HEK293 (cell line): ENCODE data around the gene MEIG1.

Experiments used
- CTCF ChIP-seq: fragments of 450-650 bp; formaldehyde crosslinking; IDR thresholded peaks from 2 replicates; pipeline ENCODE4 v1.5.1; 2016; ENCODE audit warnings: missing biosample characterization, missing genetic modification characterization
- PATZ1 ChIP-seq: fragments of 450-650 bp; formaldehyde crosslinking; IDR thresholded peaks from 2 replicates; pipeline ENCODE4 v1.5.1; 2016; ENCODE audit warnings: missing biosample characterization, missing genetic modification characterization
- REST ChIP-seq: fragments of 450-650 bp; formaldehyde crosslinking; IDR thresholded peaks from 2 replicates; pipeline ENCODE4 v1.5.1; 2016; ENCODE audit warnings: missing biosample characterization, missing genetic modification characterization
- TCF7L2 ChIP-seq: IDR thresholded peaks from 2 replicates; pipeline ENCODE4 v1.6.1; 2011; ENCODE audit warnings: low read depth, mild to moderate bottlenecking, inconsistent platforms, low read length, moderate library complexity, borderline replicate concordance
- ZBTB20 ChIP-seq: fragments of 450-650 bp; formaldehyde crosslinking; IDR thresholded peaks from 2 replicates; pipeline ENCODE4 v1.5.1; 2016; ENCODE audit warnings: missing biosample characterization, missing genetic modification characterization
- ZNF302 ChIP-seq: fragments of 450-650 bp; formaldehyde crosslinking; IDR thresholded peaks from 2 replicates; pipeline ENCODE4 v1.5.1; 2016; ENCODE audit warnings: missing biosample characterization, missing genetic modification characterization, low read depth
- ZNF311 ChIP-seq: fragments of 450-650 bp; formaldehyde crosslinking; IDR thresholded peaks from 2 replicates; pipeline ENCODE4 v1.5.1; 2017; ENCODE audit warnings: missing biosample characterization, missing genetic modification characterization, borderline replicate concordance
- ZNF514 ChIP-seq: fragments of 450-650 bp; formaldehyde crosslinking; IDR thresholded peaks from 2 replicates; pipeline ENCODE4 v1.5.1; 2016; ENCODE audit warnings: missing biosample characterization, missing genetic modification characterization
- ZNF660 ChIP-seq: fragments of 450-650 bp; IDR thresholded peaks from 2 replicates; pipeline ENCODE4 v1.5.1; 2018; ENCODE audit warnings: missing biosample characterization, mild to moderate bottlenecking, missing genetic modification characterization
- ZNF785 ChIP-seq: fragments of 450-650 bp; formaldehyde crosslinking; IDR thresholded peaks from 2 replicates; pipeline ENCODE4 v1.5.1; 2016; ENCODE audit warnings: missing biosample characterization, missing genetic modification characterization
- ZNF830 ChIP-seq: fragments of 450-650 bp; IDR thresholded peaks from 2 replicates; pipeline ENCODE4 v1.5.0; 2018; ENCODE audit warnings: missing biosample characterization, missing genetic modification characterization, low read depth, mild to moderate bottlenecking, moderate library complexity
- TF ChIP-seq, protein P1 (sequence below): fragments of 450-650 bp; formaldehyde crosslinking; IDR thresholded peaks from 2 replicates; pipeline ENCODE4 v1.5.1; 2017; ENCODE audit warnings: missing biosample characterization, missing genetic modification characterization
- TF ChIP-seq, protein P2 (sequence below): fragments of 450-650 bp; formaldehyde crosslinking; conservative IDR thresholded peaks from 2 replicates; pipeline ENCODE4 v1.5.1; 2016; ENCODE audit warnings: low read depth, missing biosample characterization, missing genetic modification characterization

- TF ChIP-seq ZNF302 (tag by site-specific recombination) (no peak), ZNF514 (tag by site-specific recombination) (no peak), PATZ1 (no peak), CTCF (tag by site-specific recombination) (no peak), REST (no peak), TCF7L2 (no peak), ZNF660 (tag by site-specific recombination) (no peak), ZNF311 (tag by site-specific recombination) (no peak), ZBTB20 (no peak), ZNF830 (no peak), ZNF785 (tag by site-specific recombination) (no peak)
- TF ChIP-seq, protein P1, sequence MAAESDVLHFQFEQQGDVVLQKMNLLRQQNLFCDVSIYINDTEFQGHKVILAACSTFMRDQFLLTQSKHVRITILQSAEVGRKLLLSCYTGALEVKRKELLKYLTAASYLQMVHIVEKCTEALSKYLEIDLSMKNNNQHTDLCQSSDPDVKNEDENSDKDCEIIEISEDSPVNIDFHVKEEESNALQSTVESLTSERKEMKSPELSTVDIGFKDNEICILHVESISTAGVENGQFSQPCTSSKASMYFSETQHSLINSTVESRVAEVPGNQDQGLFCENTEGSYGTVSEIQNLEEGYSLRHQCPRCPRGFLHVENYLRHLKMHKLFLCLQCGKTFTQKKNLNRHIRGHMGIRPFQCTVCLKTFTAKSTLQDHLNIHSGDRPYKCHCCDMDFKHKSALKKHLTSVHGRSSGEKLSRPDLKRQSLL (tag by site-specific recombination): no peak
- TF ChIP-seq, protein P2, sequence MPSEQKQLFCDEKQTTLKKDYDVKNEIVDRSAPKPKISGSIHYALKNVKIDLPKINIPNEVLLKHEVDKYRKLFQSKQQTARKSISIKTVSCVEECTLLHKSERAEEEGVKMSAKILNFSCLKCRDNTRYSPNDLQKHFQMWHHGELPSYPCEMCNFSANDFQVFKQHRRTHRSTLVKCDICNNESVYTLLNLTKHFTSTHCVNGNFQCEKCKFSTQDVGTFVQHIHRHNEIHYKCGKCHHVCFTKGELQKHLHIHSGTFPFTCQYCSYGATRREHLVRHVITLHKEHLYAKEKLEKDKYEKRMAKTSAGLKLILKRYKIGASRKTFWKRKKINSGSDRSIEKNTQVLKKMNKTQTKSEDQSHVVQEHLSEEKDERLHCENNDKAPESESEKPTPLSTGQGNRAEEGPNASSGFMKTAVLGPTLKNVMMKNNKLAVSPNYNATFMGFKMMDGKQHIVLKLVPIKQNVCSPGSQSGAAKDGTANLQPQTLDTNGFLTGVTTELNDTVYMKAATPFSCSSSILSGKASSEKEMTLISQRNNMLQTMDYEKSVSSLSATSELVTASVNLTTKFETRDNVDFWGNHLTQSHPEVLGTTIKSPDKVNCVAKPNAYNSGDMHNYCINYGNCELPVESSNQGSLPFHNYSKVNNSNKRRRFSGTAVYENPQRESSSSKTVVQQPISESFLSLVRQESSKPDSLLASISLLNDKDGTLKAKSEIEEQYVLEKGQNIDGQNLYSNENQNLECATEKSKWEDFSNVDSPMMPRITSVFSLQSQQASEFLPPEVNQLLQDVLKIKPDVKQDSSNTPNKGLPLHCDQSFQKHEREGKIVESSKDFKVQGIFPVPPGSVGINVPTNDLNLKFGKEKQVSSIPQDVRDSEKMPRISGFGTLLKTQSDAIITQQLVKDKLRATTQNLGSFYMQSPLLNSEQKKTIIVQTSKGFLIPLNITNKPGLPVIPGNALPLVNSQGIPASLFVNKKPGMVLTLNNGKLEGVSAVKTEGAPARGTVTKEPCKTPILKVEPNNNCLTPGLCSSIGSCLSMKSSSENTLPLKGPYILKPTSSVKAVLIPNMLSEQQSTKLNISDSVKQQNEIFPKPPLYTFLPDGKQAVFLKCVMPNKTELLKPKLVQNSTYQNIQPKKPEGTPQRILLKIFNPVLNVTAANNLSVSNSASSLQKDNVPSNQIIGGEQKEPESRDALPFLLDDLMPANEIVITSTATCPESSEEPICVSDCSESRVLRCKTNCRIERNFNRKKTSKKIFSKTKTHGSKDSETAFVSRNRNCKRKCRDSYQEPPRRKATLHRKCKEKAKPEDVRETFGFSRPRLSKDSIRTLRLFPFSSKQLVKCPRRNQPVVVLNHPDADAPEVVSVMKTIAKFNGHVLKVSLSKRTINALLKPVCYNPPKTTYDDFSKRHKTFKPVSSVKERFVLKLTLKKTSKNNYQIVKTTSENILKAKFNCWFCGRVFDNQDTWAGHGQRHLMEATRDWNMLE (tag by site-specific recombination): no peak
Observed at GRCh38 chr10:14995964-14996565, 36.9 kb downstream of the MEIG1 start.
